ENCODE results near the gene MID1. TPM values are rescaled to one million over a fixed set of nuclear protein-coding genes. Genes with fewer than 3 reads are reported as not detected.

MID1 gene
- total RNA-seq, 1 donor = 20.4 TPM

- DNase-seq (ENCODE audit: low read depth) = no peak
- no peak for TF ChIP-seq CTCF (IDR thresholded peaks at IDR 0.05; ENCODE audit: insufficient read depth, low read length)
- no peak overlapping the region for H3K4me3 ChIP-seq (ENCODE audit: low read depth, low read length)
Measured at GRCh38 chrX:10569946-10570345, 50.4 kb downstream of the MID1 start.

DNA sequence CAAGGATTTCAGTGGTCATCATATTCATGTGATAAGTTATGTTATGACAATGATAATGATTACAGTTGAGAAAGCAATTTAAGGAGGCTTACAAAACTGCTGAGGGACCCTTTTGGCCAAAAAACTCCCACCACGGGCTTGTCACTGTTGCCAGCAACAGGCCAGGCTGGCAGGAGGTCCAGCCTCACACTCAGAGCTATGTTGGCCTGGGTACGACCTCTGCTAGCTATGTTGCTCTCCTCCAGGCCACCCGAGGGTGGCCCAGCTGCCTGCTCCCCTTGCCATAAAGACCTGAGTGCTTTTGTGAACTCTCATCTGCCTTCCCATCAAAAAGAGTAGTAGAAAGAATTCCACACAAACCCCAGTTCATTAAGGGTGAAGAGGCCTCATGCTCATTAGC, 52.0 kb downstream of the MID1 start:
- DNase-seq (ENCODE audit: low read depth) = no peak
- TF ChIP-seq CTCF (IDR thresholded peaks at IDR 0.05; ENCODE audit: insufficient read depth, low read length) = no peak
- no peak overlapping the region for H3K4me3 ChIP-seq (ENCODE audit: low read depth, low read length)

DNA sequence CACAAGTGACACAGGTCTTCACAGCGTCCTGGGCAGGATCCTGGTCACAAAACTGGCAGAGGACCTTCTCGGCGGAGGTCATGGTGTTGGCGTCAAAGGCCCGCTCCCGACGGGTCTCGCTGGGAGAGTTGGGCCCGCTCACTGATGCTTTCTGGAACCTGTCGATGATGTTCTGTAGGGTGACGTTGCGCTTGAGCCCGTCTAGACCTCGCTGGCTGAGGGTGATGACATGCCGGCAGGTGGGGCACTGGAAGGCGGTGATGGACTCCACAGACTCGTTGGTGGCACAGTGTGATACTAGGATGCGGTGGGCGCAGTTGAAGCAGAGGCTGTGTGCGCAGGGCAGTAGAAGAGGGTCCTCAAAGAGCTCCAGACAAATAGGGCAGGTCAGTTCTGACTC, 53.2 kb downstream of the MID1 start:
- H3K4me3 ChIP-seq (ENCODE audit: low read depth, low read length) = no peak overlapping the region
- DNase-seq (ENCODE audit: low read depth) = no peak
- no peak for TF ChIP-seq CTCF (IDR thresholded peaks at IDR 0.05; ENCODE audit: insufficient read depth, low read length)

- DNase-seq (ENCODE audit: low read depth) = no peak
- H3K4me3 ChIP-seq (ENCODE audit: low read depth, low read length) = no peak overlapping the region
- no peak for TF ChIP-seq CTCF (IDR thresholded peaks at IDR 0.05; ENCODE audit: insufficient read depth, low read length)
Measured at GRCh38 chrX:10566716-10567097, 53.7 kb downstream of the MID1 start.

DNA sequence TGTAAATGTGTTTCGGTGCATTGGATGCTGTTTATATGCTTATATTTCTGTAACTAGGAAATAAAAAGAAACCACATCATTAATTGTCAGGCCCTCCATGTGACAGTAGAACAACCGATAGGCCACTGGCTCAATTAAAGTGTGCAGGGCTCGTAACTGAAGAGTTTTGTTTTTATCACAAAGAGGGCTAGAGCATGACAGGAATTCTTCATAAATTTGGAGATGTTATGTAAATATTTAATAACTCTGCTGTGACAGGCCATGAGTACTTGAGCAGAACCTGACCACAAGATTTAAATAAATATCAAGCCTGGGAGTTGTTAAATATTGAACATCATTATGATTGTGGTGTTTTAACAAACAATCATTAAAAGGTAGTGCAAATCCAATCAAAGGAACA, 55.9 kb downstream of the MID1 start:
- no peak for TF ChIP-seq CTCF (IDR thresholded peaks at IDR 0.05; ENCODE audit: insufficient read depth, low read length)

DNA sequence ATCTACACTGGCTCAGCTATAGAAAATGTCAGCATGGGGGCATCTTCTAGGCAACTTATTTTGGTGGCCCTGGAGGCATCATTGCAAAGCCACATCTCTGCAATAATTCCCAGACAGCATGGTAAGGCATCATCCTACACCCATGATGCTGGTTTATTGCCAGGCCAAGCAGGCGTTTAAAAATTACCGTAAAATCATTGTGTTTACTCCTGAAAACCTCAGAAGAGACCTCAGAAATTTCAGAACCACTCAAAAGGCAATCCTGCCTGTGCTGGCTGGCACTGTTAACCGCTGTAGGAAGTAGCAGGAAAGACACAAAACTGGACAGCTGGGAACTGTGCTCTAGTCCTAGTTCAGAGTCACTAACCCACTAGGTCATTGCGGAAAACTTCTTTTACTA, 63.2 kb downstream of the MID1 start:
- TF ChIP-seq CTCF (IDR thresholded peaks at IDR 0.05; ENCODE audit: insufficient read depth, low read length) = no peak
- DNase-seq (ENCODE audit: low read depth) = no peak
- no peak overlapping the region for H3K4me3 ChIP-seq (ENCODE audit: low read depth, low read length)

More for the DNA sequence above, 55.9 kb downstream of the MID1 start:
- H3K4me3 ChIP-seq (ENCODE audit: low read depth, low read length) = no peak overlapping the region
- DNase-seq (ENCODE audit: low read depth) = no peak

- no peak for DNase-seq (ENCODE audit: low read depth)
- H3K4me3 ChIP-seq (ENCODE audit: low read depth, low read length) = no peak overlapping the region
- no peak for TF ChIP-seq CTCF (IDR thresholded peaks at IDR 0.05; ENCODE audit: insufficient read depth, low read length)
Measured at GRCh38 chrX:10556405-10556804, 64.0 kb downstream of the MID1 start.
